H9 (cell line): ENCODE results near the gene F13A1. TPM values are rescaled to one million over a fixed set of nuclear protein-coding genes. Genes with fewer than 3 reads are reported as not detected.

Source experiments
- DNase-seq: peaks from one replicate; pipeline ENCODE4 v3.0.0-alpha.2; 2017
- H2AFZ ChIP-seq: one replicate; pipeline ENCODE4 v1.6.1; 2013; ENCODE audit warnings: mild to moderate bottlenecking, low read length, control low read depth, moderate library complexity
- H2AK5ac ChIP-seq: 2 replicates; pipeline ENCODE4 v1.6.1; 2013; ENCODE audit warnings: low read length, control low read depth, mixed read lengths; ENCODE audit not compliant: insufficient read length
- H2BK120ac ChIP-seq: one replicate; pipeline ENCODE4 v1.6.1; 2013; ENCODE audit warnings: low read depth, mild to moderate bottlenecking, low read length, control low read depth, inconsistent platforms; ENCODE audit not compliant: poor library complexity, severe bottlenecking
- H2BK12ac ChIP-seq: 2 replicates; pipeline ENCODE4 v1.6.1; 2013; ENCODE audit warnings: low read length, control low read depth, mixed read lengths, low read depth; ENCODE audit not compliant: insufficient read length
- H2BK15ac ChIP-seq: 2 replicates; pipeline ENCODE4 v1.6.1; 2013; ENCODE audit warnings: low read depth, low read length, control low read depth
- H2BK20ac ChIP-seq: one replicate; pipeline ENCODE4 v1.6.1; 2013; ENCODE audit warnings: low read depth, mild to moderate bottlenecking, low read length, control low read depth, inconsistent platforms; ENCODE audit not compliant: poor library complexity, severe bottlenecking
- H2BK5ac ChIP-seq: 2 replicates; pipeline ENCODE4 v1.6.1; 2013; ENCODE audit warnings: low read length, control low read depth, mixed read lengths; ENCODE audit not compliant: insufficient read length
- H3K14ac ChIP-seq: 2 replicates; pipeline ENCODE4 v1.6.1; 2013; ENCODE audit warnings: low read length, control low read depth; ENCODE audit not compliant: insufficient read depth
- H3K18ac ChIP-seq: 2 replicates; pipeline ENCODE4 v1.6.1; 2013; ENCODE audit warnings: low read depth, mild to moderate bottlenecking, mixed read lengths, low read length, control low read depth; ENCODE audit not compliant: insufficient read length
- H3K23ac ChIP-seq: 2 replicates; pipeline ENCODE4 v1.6.1; 2013; ENCODE audit warnings: low read length, control low read depth, mixed read lengths, low read depth; ENCODE audit not compliant: insufficient read length
- H3K23me2 ChIP-seq: 2 replicates; pipeline ENCODE4 v1.6.1; 2013; ENCODE audit warnings: low read depth, mild to moderate bottlenecking, mixed read lengths, low read length, control low read depth; ENCODE audit not compliant: insufficient read length, poor library complexity, severe bottlenecking
- H3K27ac ChIP-seq: 2 replicates; pipeline ENCODE4 v1.5.1; 2013; ENCODE audit warnings: low read length, control low read depth, mixed read lengths, low read depth; ENCODE audit not compliant: insufficient read length
- H3K27me3 ChIP-seq: 2 replicates; pipeline ENCODE4 v1.6.1; 2013; ENCODE audit warnings: low read length, control low read depth, inconsistent platforms; ENCODE audit not compliant: insufficient read depth
- H3K4ac ChIP-seq: 2 replicates; pipeline ENCODE4 v1.6.1; 2013; ENCODE audit warnings: low read depth, mild to moderate bottlenecking, control low read depth, inconsistent platforms, low read length, moderate library complexity
- H3K4me1 ChIP-seq: 2 replicates; pipeline ENCODE4 v1.6.1; 2013; ENCODE audit warnings: low read length, control low read depth, inconsistent platforms; ENCODE audit not compliant: insufficient read depth
- H3K4me2 ChIP-seq: 2 replicates; pipeline ENCODE4 v1.6.1; 2013; ENCODE audit warnings: low read length, control low read depth, mixed read lengths; ENCODE audit not compliant: insufficient read length, insufficient read depth
- H3K56ac ChIP-seq: 2 replicates; pipeline ENCODE4 v1.6.1; 2013; ENCODE audit warnings: low read depth, mild to moderate bottlenecking, mixed read lengths, low read length, control low read depth; ENCODE audit not compliant: insufficient read length
- H3K79me1 ChIP-seq: 2 replicates; pipeline ENCODE4 v1.6.1; 2013; ENCODE audit warnings: low read depth, mild to moderate bottlenecking, moderate library complexity, low read length, control low read depth, inconsistent platforms; ENCODE audit not compliant: insufficient read depth, poor library complexity, severe bottlenecking
- H3K79me2 ChIP-seq: 2 replicates; pipeline ENCODE4 v1.6.1; 2013; ENCODE audit warnings: low read length, control low read depth, inconsistent platforms; ENCODE audit not compliant: insufficient read depth
- H3K9ac ChIP-seq: 2 replicates; pipeline ENCODE4 v1.6.1; 2013; ENCODE audit warnings: low read length, control low read depth, mixed read lengths; ENCODE audit not compliant: insufficient read length; ENCODE audit errors: extremely low read depth
- H3K9me3 ChIP-seq: one replicate; pipeline ENCODE4 v1.6.1; 2013; ENCODE audit warnings: low read depth, low read length, inconsistent platforms; ENCODE audit not compliant: control insufficient read depth
- H3T11ph ChIP-seq: one replicate; pipeline ENCODE4 v1.6.1; 2013; ENCODE audit warnings: mild to moderate bottlenecking, low read length, control low read depth, inconsistent platforms
- H4K20me1 ChIP-seq: one replicate; pipeline ENCODE4 v1.6.1; 2013; ENCODE audit not compliant: control insufficient read depth, insufficient read length, insufficient read depth
- H4K5ac ChIP-seq: 2 replicates; pipeline ENCODE4 v1.6.1; 2013; ENCODE audit warnings: low read depth, mild to moderate bottlenecking, mixed read lengths, low read length, control low read depth; ENCODE audit not compliant: insufficient read length
- H4K8ac ChIP-seq: replicated peaks from 2 replicates; pipeline ENCODE4 v1.6.1; 2013; ENCODE audit warnings: low read length, control low read depth, mixed read lengths, low read depth; ENCODE audit not compliant: insufficient read length
- H4K91ac ChIP-seq: 2 replicates; pipeline ENCODE4 v1.6.1; 2013; ENCODE audit warnings: low read depth, mild to moderate bottlenecking, moderate library complexity, mixed read lengths, low read length, control low read depth; ENCODE audit not compliant: insufficient read length
- H3K27ac Mint-ChIP-seq, 3 experiments: 2 replicates in 2 of 3; 3 replicates in 1 of 3; pipeline ENCODE4 v1.8.0; 2020 to 2021; ENCODE audit warnings: mixed read lengths in 3 of 3, mild to moderate bottlenecking in 1 of 3, moderate library complexity in 1 of 3
- H3K27me3 Mint-ChIP-seq: 2 replicates; pipeline ENCODE4 v1.8.0; 2021; ENCODE audit warnings: low read depth, mild to moderate bottlenecking, moderate library complexity, mixed read lengths
- H3K36me3 Mint-ChIP-seq, 3 experiments: 2 replicates in 2 of 3; 3 replicates in 1 of 3; pipeline ENCODE4 v1.8.0; 2020 to 2021; ENCODE audit warnings: low read depth in 3 of 3, mixed read lengths in 3 of 3; ENCODE audit not compliant: insufficient read depth in 1 of 3
- H3K4me1 Mint-ChIP-seq, 2 experiments: 2 replicates each; pipeline ENCODE4 v1.8.0; 2020; ENCODE audit warnings: mixed read lengths in 2 of 2
- H3K4me3 Mint-ChIP-seq, 2 experiments: 2 replicates in 1 of 2; 3 replicates in 1 of 2; pipeline ENCODE4 v1.8.0; 2020 to 2021; ENCODE audit warnings: mild to moderate bottlenecking in 2 of 2, mixed read lengths in 2 of 2, moderate library complexity in 1 of 2
- H3K9me3 Mint-ChIP-seq, 2 experiments: 2 replicates in 1 of 2; 3 replicates in 1 of 2; pipeline ENCODE4 v1.8.0; 2020; ENCODE audit warnings: mild to moderate bottlenecking in 2 of 2, mixed read lengths in 2 of 2, moderate library complexity in 1 of 2
- WGBS: extraction: QIAGEN DNeasy Blood & Tissue Kit; methylation state at CpG from one replicate; pipeline ENCODE4 v1.1.7; 2013; ENCODE audit warnings: missing lambda C conversion rate, low lambda C conversion rate, mixed read lengths; ENCODE audit not compliant: insufficient read length; ENCODE audit errors: extremely low coverage; 5-methylcytosine and 5-hydroxymethylcytosine counted together
- total RNA-seq: library from RNA; stranded (reverse); gene quantifications from 2 replicates; pipeline ENCODE4 v1.2.1, GENCODE V29; 2021
- TF ChIP-seq, protein P1 (sequence below): fragments of 200-600 bp; sonication (generic); conservative IDR thresholded peaks from 3 replicates; pipeline ENCODE4 v1.8.0; 2021; ENCODE audit warnings: antibody characterized with exemption, mild to moderate bottlenecking

Gene F13A1
- total RNA-seq, 1 experiment from 2014 or later: 0.15 TPM

DNA sequence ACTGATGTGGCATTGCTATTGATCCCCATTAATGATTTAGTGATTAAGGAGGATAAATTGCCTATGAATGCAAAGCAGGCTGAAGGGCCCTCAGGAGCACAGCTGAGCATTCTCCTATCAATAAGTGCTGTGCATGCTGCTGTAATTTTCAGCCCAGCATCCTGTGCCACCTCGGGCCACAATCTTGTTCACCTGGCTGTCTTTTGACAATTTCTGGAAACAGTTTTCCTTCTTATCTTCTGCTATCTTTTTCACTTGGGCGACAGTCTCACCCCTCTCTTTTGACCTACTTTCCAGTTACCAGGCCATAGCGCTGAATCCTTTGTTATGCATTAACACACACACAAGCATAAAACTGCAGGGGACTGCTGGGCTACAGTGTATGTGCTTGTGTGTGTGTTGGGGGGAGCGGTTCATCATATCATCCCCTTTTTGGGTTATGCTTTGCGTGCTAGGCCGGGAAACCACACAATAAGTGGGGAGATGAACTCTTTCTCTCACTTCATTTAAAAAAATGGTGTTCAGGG, 60.2 kb downstream of the F13A1 start:
- H3K14ac ChIP-seq: no peak overlapping the region
- H3K23ac ChIP-seq: no peak overlapping the region
- no peak overlapping the region for H3K4me2 ChIP-seq
- no peak overlapping the region for H2AK5ac ChIP-seq
- H3K18ac ChIP-seq: no peak overlapping the region
- no peaks in the 10 kb centered on the region for H4K20me1 ChIP-seq
- H2AFZ ChIP-seq: no peak overlapping the region
- H4K5ac ChIP-seq: no peak overlapping the region
- WGBS: no CpG with 5 or more reads among the region's 6 CpGs
- H3K4me1 Mint-ChIP-seq: peaks cover 16 to 22% of the 10 kb centered on the region in 2 experiments
- H3T11ph ChIP-seq: no peak overlapping the region
- H3K9me3 Mint-ChIP-seq: no peaks in the 10 kb centered on the region; a peak in 2 of 5 replicates
- H2BK20ac ChIP-seq: no peak overlapping the region
- H3K4ac ChIP-seq: no peak overlapping the region
- no peak overlapping the region for H3K56ac ChIP-seq
- TF ChIP-seq, protein P1, sequence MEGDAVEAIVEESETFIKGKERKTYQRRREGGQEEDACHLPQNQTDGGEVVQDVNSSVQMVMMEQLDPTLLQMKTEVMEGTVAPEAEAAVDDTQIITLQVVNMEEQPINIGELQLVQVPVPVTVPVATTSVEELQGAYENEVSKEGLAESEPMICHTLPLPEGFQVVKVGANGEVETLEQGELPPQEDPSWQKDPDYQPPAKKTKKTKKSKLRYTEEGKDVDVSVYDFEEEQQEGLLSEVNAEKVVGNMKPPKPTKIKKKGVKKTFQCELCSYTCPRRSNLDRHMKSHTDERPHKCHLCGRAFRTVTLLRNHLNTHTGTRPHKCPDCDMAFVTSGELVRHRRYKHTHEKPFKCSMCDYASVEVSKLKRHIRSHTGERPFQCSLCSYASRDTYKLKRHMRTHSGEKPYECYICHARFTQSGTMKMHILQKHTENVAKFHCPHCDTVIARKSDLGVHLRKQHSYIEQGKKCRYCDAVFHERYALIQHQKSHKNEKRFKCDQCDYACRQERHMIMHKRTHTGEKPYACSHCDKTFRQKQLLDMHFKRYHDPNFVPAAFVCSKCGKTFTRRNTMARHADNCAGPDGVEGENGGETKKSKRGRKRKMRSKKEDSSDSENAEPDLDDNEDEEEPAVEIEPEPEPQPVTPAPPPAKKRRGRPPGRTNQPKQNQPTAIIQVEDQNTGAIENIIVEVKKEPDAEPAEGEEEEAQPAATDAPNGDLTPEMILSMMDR: no peak
- no peak overlapping the region for H4K91ac ChIP-seq
- no peaks in the 10 kb centered on the region for H3K79me1 ChIP-seq
- no peaks in the 10 kb centered on the region for H3K4me1 ChIP-seq
- H3K27ac ChIP-seq: no peak overlapping the region
- no peak overlapping the region for H2BK15ac ChIP-seq
- H3K27ac Mint-ChIP-seq: no peak overlapping the region
- H3K36me3 Mint-ChIP-seq: peaks cover 0 to 2% (median 0%) of the 10 kb centered on the region in 3 experiments; a peak in 1 of 7 replicates
- H3K9me3 ChIP-seq: no peaks in the 10 kb centered on the region
- H3K4me3 Mint-ChIP-seq: no peak overlapping the region
- H2BK120ac ChIP-seq: no peak overlapping the region
- H3K23me2 ChIP-seq: no peaks in the 10 kb centered on the region
- H3K27me3 Mint-ChIP-seq: peaks cover 4% of the 10 kb centered on the region; the same call in 1 of the 2 replicates
- H2BK5ac ChIP-seq: no peak overlapping the region
- H3K9ac ChIP-seq: no peak overlapping the region
- no peaks in the 10 kb centered on the region; the same call in 1 of the 2 replicates for H3K79me2 ChIP-seq
- no peak overlapping the region for H2BK12ac ChIP-seq
- H3K27me3 ChIP-seq: no peaks in the 10 kb centered on the region
- no peak for DNase-seq
- H4K8ac ChIP-seq: no peak overlapping the region
